Anterior cingulate cortex (tissue), 58 donors: ENCODE data around the gene USP6NL.
A peak's percentile ranks its signal among the peaks of the same experiment; 100 is the strongest.

Experiments used
- DNase-seq, 58 donors: peaks; one replicate each; lab custom pipeline; 2025; lab: John Stamatoyannopoulos, UW

The USP6NL gene

DNA sequence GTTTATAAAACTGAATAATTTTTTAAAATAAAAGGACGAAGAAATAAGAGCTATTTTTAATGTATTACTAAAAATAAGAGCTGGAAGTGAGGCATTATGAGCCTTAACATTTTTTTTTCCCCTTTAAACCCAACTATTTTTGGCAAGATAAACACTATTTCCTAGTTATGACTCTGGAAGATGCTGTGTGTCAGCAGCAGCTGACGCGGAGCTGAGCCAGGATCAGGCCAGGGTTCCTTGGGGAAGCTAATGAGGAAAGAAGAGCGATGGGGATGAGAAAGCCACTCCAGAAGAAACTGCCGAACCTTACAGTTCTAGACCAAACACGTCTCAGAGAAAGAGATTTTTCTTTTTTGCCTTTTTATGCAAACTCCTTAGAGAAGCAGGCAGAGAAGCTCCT is 85.9 kb downstream of the USP6NL start:
- DNase-seq = no peak

DNA sequence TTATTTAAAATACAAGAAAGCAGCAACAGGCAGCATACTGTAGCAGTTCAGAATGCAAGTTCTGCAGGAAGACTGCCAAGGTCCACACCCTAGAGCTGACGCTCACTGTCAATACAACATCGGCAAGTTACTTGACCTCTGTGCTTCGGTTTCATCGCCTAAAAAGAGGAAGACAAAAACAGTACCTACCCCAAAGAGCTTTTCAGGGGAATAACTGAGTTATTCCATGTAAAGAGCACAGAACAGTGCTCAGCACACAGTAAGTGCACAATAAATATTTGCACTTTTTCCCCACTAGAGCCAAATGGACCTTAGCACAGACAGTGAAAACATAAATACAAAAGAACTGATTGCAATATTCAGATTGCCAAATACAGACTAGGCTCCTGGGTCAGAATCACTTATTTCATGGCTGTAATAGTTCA is 88.6 kb downstream of the USP6NL start:
- no peak for DNase-seq

DNA sequence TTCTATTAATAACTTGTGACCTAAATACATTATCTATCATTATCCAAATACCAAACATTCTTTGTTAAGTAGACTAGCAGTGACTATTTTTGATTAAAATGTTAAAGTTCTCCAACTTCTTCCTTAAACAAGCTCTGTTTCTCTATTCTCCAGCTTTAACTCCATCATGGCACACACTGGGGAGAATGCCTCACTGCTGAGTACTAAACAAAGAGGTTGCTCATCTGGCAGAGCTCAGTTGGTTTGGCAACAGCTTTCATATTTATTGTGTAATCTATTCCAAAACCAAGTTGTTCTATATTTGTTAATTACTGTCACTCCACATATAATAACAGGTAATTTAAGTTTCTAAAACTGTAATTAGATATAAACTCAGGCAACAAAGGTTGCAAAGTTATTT is 89.6 kb downstream of the USP6NL start:
- no peak for DNase-seq

DNA sequence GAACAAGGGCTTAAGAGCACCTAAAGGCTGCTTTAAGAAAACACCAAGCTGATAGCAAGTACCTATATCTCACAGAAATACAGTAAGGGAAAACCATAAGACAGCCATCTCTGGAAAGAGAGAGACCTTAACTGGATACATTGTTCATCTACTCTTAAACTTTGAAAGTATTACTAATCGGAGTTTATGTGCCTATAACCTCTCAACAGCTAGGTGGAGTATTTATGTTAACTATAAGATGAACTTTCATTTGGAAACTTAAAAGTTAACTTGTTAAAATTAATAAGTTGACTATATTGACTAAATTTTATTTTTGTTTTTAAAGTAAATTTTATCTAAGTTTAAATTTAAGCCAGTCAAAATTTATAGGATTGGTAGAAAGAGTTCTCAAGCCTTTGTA is 90.6 kb downstream of the USP6NL start:
- no peak for DNase-seq

DNA sequence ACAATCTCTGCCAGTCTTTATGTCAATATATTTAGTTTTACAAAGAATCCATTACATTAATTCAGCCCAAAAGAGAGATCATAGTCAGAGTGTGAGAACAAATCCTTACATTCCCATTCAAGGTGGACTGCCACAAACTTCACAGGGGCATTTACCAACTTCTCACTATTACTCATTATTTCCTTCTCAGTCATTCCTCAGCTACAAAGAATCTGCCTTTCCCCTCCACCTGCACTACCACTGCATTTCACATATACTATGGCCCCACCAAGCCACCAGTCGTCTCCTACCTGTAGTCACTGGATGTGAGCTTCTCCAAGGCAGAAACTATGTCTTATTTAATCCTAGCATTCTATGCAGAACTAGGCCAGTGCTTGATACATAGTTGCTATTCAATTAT is 94.3 kb downstream of the USP6NL start:
- DNase-seq = no peak

DNA sequence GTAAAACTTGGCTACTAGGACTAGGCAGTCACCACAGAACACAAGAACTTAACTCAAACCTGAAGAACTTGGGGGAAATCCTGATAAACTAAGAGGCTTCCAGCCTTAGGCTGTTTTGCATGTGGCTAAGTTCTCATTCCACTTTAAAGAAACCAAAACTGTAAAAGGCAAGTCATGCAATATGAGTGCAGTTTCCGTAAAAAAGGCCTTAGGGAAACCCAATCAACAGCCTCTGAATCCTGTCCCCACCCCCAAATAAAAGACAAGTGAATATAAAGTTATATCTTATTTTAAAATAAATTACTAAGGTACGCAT is 95.1 kb downstream of the USP6NL start:
- DNase-seq = no peak

DNA sequence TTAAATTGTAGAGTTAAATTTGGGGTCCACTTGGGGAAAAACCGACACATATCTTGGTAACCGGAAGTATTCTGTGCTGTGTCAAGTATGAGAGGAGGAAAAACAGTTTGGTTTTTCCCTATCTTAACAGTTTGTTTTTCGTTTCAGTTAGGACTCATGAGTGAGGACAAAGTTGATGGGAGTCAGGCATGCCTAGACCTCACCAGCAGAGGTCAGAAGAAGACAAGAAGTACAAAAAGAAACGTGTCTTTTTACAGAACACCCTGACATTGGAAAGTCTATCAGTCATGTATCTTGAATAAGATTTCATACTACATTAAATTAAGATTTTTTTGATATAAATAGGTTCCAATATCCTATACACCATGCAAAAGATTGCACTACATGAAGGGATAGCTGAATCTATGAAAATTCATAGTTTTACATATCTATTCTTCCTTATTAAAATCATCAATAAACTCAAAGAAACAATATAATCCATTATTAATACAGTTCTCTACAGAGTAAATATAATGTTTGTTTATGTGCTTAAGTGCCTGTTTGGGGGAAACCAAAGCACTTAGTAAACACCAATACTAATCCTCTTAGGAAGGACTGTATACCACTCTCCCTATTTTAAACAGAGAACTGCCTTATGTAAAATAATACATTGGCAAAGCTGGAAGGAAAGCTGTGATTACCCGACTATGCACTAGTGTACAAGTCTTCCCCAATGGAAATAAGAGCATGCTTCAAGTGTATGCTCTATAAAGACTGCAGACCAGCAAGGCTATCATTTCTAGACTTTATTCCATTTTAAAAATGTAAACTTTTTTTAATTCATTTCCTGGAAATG is 95.6 kb downstream of the USP6NL start:
- DNase-seq = peak in 18 of 58 donors; percentile 3 to 64 (median 27)

DNA sequence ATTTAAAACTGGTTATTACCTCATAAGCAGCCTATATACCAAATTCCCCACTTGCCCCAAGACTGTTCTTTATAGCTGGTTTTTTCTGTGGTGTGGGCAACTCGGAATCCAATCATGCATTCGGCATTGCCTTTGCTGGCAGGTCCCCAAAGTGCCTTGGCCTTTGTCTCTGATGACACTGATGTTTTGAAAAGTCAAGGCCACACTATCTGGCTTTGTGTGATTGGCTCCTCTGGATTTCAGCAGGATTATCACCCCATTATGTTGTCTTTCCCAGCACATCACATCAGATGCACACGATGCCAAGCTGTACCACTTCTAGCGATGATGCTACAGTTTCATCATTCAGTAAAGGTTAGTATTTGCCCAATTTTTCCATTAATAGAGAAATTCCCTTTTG is 97.7 kb downstream of the USP6NL start:
- peak in 4 of 58 donors; percentile 21 to 37 (median 22) for DNase-seq

DNA sequence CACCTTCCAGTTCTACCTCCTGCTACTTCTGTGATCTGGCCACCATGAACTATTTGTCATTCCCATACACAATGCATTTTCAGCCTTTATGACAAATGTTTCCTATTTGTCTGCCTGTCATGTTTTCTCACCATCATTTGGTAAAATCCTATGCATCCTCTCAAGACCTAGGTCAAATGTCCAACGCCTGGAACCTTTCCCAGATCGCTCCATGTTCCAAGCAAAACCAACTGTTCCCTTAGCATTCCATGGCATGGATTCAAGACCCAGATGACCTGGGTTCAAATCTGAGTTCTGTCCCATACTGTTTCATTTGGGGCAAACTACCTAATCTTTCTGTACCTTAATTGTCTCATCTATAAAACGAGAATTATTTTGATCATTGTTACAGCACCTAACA is 98.9 kb downstream of the USP6NL start:
- DNase-seq = no peak

DNA sequence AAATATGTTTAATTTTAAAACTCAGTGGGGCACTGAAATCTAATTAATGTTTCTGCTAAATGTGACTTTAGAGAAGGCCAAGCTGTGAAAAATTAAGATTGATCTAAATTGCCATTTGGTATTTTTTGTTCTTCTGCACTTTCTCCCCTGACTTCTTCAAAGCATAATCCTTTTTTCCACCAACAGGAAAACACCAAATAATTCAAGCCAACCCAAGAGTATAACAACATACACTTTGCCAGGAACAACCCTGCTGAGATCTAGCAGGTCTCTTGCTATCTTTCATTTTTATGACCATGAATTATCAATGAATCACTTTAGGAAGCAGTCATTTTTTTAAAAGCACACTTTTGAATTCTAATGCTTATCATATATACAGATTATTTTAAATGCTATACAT is 100.1 kb downstream of the USP6NL start:
- DNase-seq = no peak

DNA sequence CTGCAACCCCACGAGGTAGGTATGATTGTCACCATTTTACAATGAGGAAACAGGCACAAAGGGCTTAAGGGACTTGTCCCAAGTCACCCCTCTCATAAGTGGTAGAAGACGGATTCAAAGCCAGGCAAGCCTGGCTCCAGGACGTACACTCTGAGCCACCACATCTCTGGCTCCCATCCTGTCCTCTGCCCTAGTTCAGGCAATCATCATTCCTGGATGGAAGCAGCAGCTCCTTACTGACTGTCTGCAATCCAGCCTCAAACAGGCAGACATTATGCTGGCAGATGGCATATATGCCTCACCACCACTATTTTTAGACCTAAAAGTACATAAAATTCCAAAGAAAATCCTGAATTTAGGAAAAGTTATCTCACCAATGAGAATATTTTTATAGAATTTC is 100.7 kb downstream of the USP6NL start:
- peak in 11 of 58 donors; percentile 3 to 38 (median 21) for DNase-seq

DNA sequence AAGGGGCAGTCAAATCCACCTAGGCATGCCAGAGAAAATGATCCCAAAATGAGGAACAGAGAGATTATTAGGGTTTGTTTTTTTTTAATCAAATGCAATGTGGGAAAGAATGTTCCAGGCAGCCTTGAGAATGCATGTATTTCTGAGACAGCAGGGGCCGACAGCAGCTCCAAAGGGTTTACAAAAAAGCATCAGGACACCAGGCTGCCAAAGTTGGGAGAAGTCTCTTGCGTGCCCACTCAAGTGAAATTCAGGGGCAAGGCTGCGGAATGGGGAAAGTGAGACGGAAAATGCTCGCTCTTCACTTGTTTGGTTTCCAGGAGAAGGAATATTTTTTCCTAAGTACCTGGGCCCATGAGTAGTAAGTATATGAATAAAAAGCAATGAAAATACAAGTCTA is 101.2 kb downstream of the USP6NL start:
- DNase-seq = no peak

DNA sequence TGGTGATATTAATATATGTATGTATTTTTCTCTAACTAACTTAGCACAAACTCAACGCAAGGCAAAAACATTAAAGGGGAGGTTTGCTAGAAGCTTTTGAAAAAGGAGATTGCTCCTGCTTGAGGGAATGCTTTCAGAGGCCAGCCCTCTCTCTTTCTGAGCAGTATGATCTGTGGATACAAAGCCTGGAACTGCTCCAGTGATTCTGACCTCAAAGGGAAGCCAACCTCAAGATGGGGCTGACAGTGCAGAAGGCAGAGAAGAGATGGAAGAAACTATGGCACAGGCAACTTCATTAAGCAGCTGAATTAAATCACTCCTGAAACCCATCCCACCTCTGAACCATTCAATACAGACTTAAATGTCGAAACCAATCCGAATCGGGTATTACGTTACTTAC is 102.4 kb downstream of the USP6NL start:
- DNase-seq = no peak

DNA sequence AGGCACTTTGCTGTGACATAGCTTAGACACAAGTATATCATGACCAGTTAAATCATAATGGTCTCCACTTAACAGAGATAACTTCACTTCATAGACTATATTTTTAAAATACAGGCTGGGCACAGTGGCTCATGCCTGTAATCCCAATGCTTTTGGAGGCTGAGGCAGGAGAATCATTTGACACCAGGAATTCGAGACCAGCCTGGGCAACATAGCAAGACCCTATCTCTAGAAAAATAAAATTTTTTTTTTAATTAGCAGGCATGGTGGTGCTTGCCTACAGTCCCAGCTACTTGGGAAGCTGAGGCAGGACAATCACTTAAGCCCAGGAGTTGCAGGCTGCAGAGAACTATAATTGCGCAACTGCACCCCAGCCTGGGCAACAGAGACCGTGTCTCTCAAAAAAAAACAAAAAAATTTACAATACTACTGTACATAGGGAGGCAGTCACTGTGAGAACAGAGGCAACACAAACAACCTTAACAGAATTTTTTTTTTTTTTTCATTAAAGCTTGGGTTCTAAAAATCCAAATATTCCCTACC is 105.1 kb downstream of the USP6NL start:
- no peak for DNase-seq

DNA sequence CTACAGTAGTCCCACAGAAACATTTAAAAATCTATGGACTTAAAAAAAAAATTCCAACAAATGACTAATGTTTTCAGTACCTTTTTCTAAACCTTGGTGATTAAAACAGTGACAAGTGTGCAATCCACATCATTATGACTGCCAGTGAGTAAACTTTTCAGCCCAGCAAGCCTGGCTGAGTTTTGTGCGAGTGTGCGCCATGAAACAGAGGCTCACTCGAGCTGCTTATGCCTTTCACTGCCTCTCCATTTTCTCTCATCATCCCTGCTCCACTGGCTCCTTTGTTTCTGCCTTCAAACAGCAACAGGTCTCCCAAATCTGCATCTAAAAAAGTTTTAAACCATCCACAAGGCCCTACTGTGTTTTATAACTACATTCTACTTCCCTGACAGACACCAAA is 105.8 kb downstream of the USP6NL start:
- DNase-seq = peak in 23 of 58 donors; percentile 7 to 64 (median 29)

DNA sequence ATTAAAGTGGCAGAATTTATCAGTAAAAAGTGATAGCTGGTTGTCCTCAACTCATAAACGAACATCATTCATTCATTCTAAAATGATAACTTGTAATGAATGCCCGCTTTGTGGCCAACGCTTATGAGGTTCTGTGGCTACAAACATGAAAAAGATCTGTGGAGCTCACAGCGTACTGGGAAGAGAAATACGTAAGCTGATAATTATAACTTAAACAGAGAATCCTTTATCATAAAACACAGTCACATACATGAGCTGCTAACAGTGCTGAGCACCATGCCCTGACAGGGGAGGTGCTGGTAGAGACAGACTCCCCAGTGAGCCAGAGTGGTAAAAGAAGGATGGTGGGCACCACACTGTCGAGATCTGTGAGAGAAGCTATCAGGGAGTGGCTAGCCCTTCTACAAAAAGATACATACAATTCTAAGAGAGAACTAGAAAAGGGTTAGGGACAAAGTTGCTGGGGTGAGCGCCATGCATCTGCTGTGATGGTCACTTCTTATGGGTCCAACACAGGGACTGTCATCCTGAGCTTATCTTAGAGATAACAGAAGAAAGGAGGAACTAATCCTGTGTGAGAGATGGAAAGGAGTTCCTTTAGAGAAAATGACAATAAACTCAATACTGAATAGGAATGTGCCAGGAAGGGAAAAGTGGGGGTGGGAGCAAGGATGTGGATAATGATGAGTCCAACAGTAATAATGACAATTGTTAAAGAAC is 106.7 kb downstream of the USP6NL start:
- no peak for DNase-seq

DNA sequence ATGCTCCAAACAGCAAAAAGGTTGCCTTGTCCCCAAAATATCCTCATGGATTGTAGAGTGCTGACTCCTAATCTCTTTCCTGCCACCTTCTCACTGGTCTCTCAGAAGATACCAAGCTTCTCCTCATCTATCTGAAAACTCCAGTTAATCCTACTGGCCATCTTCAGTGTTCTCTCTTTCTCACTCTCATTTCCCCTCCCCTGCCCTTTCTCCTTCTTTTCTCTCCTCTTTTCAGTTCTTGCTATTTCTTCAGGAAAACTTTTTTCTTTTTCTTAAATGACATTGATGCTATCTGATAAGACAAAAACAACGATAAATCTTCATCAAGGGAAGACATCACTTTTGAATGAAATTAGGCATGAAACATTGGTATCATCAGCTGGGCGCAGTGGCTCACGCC is 109.8 kb downstream of the USP6NL start:
- no peak for DNase-seq

DNA sequence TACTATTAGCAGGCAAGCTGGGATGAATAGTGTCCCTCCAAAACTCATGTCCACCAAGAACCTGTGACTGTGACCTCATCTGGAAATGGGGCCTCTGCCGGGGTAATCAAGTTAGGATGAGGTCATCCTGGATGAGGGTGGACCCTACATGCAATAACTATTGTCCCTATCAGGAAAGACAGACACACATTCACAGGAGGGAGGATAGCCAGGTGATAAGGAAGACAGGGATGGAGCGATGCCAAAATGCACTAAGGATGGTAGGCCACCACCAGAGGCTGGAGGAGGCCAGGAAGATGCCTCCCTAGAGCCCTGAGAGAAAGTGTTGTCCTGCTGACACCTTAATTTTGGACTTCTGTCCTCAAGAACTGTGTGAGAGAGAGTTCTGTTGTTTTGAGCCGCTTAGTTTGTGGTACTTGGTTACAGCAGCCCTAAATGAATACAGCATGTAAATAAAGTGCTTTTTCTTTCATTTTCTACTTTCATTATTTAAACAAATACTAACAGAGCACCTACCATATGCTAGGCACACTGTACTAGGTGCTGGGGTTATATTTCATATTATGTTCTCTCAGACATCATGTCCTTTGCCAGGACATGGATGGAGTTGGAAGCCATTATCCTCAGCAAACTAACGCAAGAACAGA is 111.9 kb downstream of the USP6NL start:
- DNase-seq = no peak

DNA sequence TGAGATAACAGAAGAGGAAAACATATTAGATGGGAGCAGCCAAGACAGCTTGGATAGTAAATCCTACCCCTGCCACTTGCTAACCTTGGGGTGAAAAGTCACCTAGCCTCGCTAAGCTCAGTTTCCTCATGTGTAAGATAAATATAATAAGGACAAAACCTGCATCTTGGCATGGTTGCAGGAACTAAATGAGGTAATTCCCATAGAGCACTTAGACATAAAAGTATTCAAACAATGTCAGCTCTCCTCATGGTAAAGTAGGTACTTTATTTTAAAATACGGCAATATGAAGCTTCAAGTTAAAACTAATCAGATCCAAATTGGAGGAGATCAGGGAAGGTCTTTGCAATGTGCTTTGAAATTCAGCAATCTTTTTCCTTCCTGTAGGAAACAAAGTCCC is 113.1 kb downstream of the USP6NL start:
- no peak for DNase-seq

DNA sequence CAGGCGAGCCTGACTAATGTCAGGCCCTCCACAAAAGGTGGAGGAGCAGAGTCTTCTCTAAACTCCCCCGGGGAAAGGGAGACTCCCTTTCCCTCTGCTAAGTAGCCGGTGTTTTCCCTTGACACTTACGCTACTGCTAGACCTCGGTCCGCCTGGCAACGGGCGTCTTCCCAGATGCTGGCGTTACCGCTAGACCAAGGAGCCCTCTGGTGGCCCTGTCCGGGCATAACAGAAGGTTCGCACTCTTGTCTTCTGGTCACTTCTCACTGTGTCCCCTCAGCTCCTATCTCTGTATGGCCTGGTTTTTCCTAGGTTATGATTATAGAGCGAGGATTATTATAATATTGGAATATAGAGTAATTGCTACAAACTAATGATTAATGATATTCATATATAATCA is 116.5 kb downstream of the USP6NL start:
- DNase-seq = peak in 5 of 58 donors; percentile 4 to 30 (median 13)

DNA sequence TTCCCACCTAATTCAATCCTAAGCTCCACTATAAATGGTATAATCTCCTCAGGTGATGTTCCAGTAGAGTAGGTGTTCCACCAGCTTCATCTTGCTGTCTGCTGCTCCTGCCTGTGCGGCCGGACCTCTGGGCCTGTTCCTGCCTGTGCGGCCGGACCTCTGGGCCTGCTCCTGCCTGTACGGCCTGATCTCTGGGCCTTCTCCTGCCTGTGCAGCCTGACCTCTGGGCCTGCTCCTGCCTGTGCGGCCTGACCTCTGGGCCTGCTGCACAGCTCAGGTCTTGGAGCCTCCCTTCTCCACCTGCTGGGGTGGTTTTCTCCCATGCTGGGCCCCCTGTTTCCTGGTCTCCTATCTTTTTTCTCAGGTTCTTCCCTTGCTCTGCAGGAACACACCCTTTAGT is 117.8 kb downstream of the USP6NL start:
- no peak for DNase-seq
